Stimulated activated naive CD4-positive, alpha-beta T cell (primary cell): ENCODE data around the gene TNS3.

ENCODE experiments used
- DNase-seq, 6 experiments: peaks; one replicate each; lab custom pipeline; 2025; lab: John Stamatoyannopoulos, UW

The TNS3 gene

GRCh38 chr7:47540387-47541350 is 41.2 kb downstream of the TNS3 start:
- DNase-seq: no peak

GRCh38 chr7:47540053-47540386 is 41.9 kb downstream of the TNS3 start:
- no peak for DNase-seq

- no peak for DNase-seq
Measured at GRCh38 chr7:47539398-47540052, 42.4 kb downstream of the TNS3 start.

- no peak for DNase-seq
Measured at GRCh38 chr7:47538846-47539311, 43.0 kb downstream of the TNS3 start.

GRCh38 chr7:47537716-47538675 is 43.9 kb downstream of the TNS3 start:
- no peak for DNase-seq

- no peak for DNase-seq
Measured at GRCh38 chr7:47536661-47537611, 45.0 kb downstream of the TNS3 start.

GRCh38 chr7:47535704-47536628 is 45.9 kb downstream of the TNS3 start:
- DNase-seq: no peak

- no peak for DNase-seq
Measured at GRCh38 chr7:47535035-47535703, 46.7 kb downstream of the TNS3 start.

- DNase-seq: no peak
Measured at GRCh38 chr7:47534322-47535034, 47.4 kb downstream of the TNS3 start.

GRCh38 chr7:47531584-47532492 is 50.1 kb downstream of the TNS3 start:
- DNase-seq: no peak

GRCh38 chr7:47529826-47530555 is 51.9 kb downstream of the TNS3 start:
- no peak for DNase-seq

GRCh38 chr7:47529405-47529804 is 52.5 kb downstream of the TNS3 start:
- no peak for DNase-seq

- DNase-seq: no peak
Measured at GRCh38 chr7:47528471-47528870, 53.4 kb downstream of the TNS3 start.

GRCh38 chr7:47526466-47526865 is 55.4 kb downstream of the TNS3 start:
- no peak for DNase-seq

GRCh38 chr7:47525066-47525623 is 56.8 kb downstream of the TNS3 start:
- DNase-seq: no peak

- DNase-seq: no peak
Measured at GRCh38 chr7:47523401-47523800, 58.5 kb downstream of the TNS3 start.
